ENCODE measurements around the gene LITAFD.
A peak's percentile ranks its signal among the peaks of the same experiment; 100 is the strongest.

LITAFD gene

DNA sequence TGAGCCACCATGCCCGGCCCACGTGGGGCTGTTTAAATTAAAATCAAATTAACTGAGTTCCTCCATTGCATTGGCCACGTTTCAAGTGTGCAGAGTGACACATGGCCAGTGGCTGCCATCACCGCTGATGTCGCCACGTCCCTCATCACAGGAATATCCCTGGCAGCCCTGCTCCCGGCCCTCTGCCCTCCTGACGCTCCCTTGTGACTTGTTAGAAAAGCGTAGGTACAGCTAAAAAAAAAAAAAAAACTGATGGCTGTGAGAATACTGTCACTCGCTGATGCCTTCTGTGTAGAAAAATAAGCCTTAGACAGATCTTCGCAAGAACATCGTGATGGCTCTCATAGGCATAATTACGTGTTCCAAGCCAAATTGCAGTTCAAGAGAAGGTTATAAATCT lies 35.0 kb upstream of the LITAFD start:
- Histone ChIP-seq H3K36me3 (replicated peaks in 1 of 2; ENCODE audit: control insufficient read depth in 2 of 2, insufficient read depth in 2 of 2, low read length in 2 of 2) (peaks cover 27 to 69% of the 10 kb centered on the region in 2 donors), H2BK12ac (ENCODE audit: low read length) (no peak overlapping the region), H3K14ac (ENCODE audit: low read length) (no peak overlapping the region), H3K4ac (ENCODE audit: low read length) (no peak overlapping the region), H2AFZ (ENCODE audit: low read length) (no peak overlapping the region), H3K9ac (ENCODE audit: low read depth, low read length, poor library complexity) (no peak overlapping the region), H3K4me1 (ENCODE audit: control insufficient read depth in 2 of 2, insufficient read depth in 1 of 2, low read depth in 1 of 2, low read length in 2 of 2) (peaks cover under 1 to 5% of the 10 kb centered on the region in 2 donors), H4K91ac (ENCODE audit: low read depth, low read length, poor library complexity) (no peak overlapping the region), H4K8ac (ENCODE audit: low read depth, low read length) (no peak overlapping the region), H2BK5ac (ENCODE audit: low read length) (no peak overlapping the region), H2BK120ac (ENCODE audit: low read depth, low read length) (no peak overlapping the region), H3K4me2 (ENCODE audit: insufficient read depth, low read length, poor library complexity, severe bottlenecking) (no peak overlapping the region), H2BK15ac (ENCODE audit: low read length) (no peak overlapping the region), H3K79me1 (ENCODE audit: low read depth, low read length) (peaks cover 3% of the 10 kb centered on the region), H3K23ac (ENCODE audit: low read depth, low read length, poor library complexity) (no peak overlapping the region), H3K27me3 (ENCODE audit: control insufficient read depth in 3 of 3, insufficient read depth in 3 of 3, low read depth in 1 of 3, low read length in 3 of 3) (no peaks in the 10 kb centered on the region), H3K18ac (ENCODE audit: low read length) (no peak overlapping the region), H3K27ac (replicated peaks; ENCODE audit: low read length) (no peak overlapping the region), H3K4me3 (ENCODE audit: low read length in 2 of 2) (no peak overlapping the region), H3K9me3 (replicated peaks in 1 of 2; ENCODE audit: control insufficient read depth in 2 of 2, insufficient read depth in 1 of 2, low read depth in 1 of 2, low read length in 2 of 2) (no peaks in the 10 kb centered on the region), H2AK5ac (ENCODE audit: low read depth, low read length) (no peak overlapping the region)
- WGBS, 2 donors (ENCODE audit: extremely low coverage in 2 of 2, insufficient read length in 2 of 2, insufficient replicate concordance in 1 of 2): no CpG with 5 or more reads among the region's 13 CpGs
- DNase-seq (ENCODE audit: low spot score): no peak

DNA sequence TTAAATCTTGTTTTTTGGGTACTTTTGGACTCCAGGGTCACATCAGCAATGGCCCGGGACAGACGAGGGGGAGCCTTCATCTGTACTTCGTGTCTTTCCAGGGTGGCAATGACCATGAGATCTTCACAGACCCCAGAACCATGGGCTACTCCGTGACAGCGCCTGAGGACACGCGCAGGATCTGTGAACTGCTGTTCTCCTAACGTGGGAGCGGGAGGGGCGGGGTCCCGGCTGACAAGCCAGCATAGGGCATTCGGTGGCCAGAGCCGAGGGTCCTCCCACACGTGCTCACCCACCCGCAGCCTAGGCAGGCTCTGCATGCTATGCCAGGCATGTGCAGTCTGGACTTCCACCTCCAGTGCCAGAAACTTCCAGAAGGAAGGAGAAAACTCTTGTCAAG lies 34.5 kb upstream of the LITAFD start:
- H4K91ac ChIP-seq (ENCODE audit: low read depth, low read length, poor library complexity): no peak overlapping the region
- H2AK5ac ChIP-seq (ENCODE audit: low read depth, low read length): no peak overlapping the region
- no CpG with 5 or more reads among the region's 15 CpGs for WGBS, 2 donors (ENCODE audit: extremely low coverage in 2 of 2, insufficient read length in 2 of 2, insufficient replicate concordance in 1 of 2)
- H2AFZ ChIP-seq (ENCODE audit: low read length): no peak overlapping the region
- H3K9ac ChIP-seq (ENCODE audit: low read depth, low read length, poor library complexity): no peak overlapping the region
- H3K4ac ChIP-seq (ENCODE audit: low read length): no peak overlapping the region
- peaks cover 31 to 74% of the 10 kb centered on the region in 2 donors for H3K36me3 ChIP-seq (replicated peaks in 1 of 2; ENCODE audit: control insufficient read depth in 2 of 2, insufficient read depth in 2 of 2, low read length in 2 of 2)
- H3K27ac ChIP-seq (replicated peaks; ENCODE audit: low read length): no peak overlapping the region
- DNase-seq (ENCODE audit: low spot score): no peak
- H2BK12ac ChIP-seq (ENCODE audit: low read length): no peak overlapping the region
- no peak overlapping the region for H4K8ac ChIP-seq (ENCODE audit: low read depth, low read length)
- H3K9me3 ChIP-seq (replicated peaks in 1 of 2; ENCODE audit: control insufficient read depth in 2 of 2, insufficient read depth in 1 of 2, low read depth in 1 of 2, low read length in 2 of 2): no peaks in the 10 kb centered on the region
- peak overlapping the region; percentile 42 for H3K18ac ChIP-seq (ENCODE audit: low read length)
- H3K4me2 ChIP-seq (ENCODE audit: insufficient read depth, low read length, poor library complexity, severe bottlenecking): no peak overlapping the region
- no peak overlapping the region for H3K14ac ChIP-seq (ENCODE audit: low read length)
- H3K4me1 ChIP-seq (ENCODE audit: control insufficient read depth in 2 of 2, insufficient read depth in 1 of 2, low read depth in 1 of 2, low read length in 2 of 2): peaks cover 5% of the 10 kb centered on the region in 2 donors
- H3K4me3 ChIP-seq (ENCODE audit: low read length in 2 of 2): no peak overlapping the region
- H3K27me3 ChIP-seq (ENCODE audit: control insufficient read depth in 3 of 3, insufficient read depth in 3 of 3, low read depth in 1 of 3, low read length in 3 of 3): no peaks in the 10 kb centered on the region
- peak overlapping the region; percentile 82 for H3K23ac ChIP-seq (ENCODE audit: low read depth, low read length, poor library complexity)
- no peak overlapping the region for H2BK120ac ChIP-seq (ENCODE audit: low read depth, low read length)
- H3K79me1 ChIP-seq (ENCODE audit: low read depth, low read length): peaks cover 3% of the 10 kb centered on the region
- no peak overlapping the region for H2BK5ac ChIP-seq (ENCODE audit: low read length)
- no peak overlapping the region for H2BK15ac ChIP-seq (ENCODE audit: low read length)

GRCh38 chr16:8848231-8848938 lies 33.8 kb upstream of the LITAFD start:
- Histone ChIP-seq H3K4me3 (ENCODE audit: low read length in 2 of 2) (no peak overlapping the region), H3K4me1 (ENCODE audit: control insufficient read depth in 2 of 2, insufficient read depth in 1 of 2, low read depth in 1 of 2, low read length in 2 of 2) (peaks cover 7 to 13% of the 10 kb centered on the region in 2 donors), H3K79me1 (ENCODE audit: low read depth, low read length) (peaks cover 3% of the 10 kb centered on the region), H3K4me2 (ENCODE audit: insufficient read depth, low read length, poor library complexity, severe bottlenecking) (no peak overlapping the region), H4K91ac (ENCODE audit: low read depth, low read length, poor library complexity) (no peak overlapping the region), H3K4ac (ENCODE audit: low read length) (no peak overlapping the region), H3K9ac (ENCODE audit: low read depth, low read length, poor library complexity) (no peak overlapping the region), H3K18ac (ENCODE audit: low read length) (peak overlapping the region; percentile 40), H2BK15ac (ENCODE audit: low read length) (no peak overlapping the region), H4K8ac (ENCODE audit: low read depth, low read length) (no peak overlapping the region), H2BK12ac (ENCODE audit: low read length) (no peak overlapping the region), H2AK5ac (ENCODE audit: low read depth, low read length) (no peak overlapping the region), H2BK120ac (ENCODE audit: low read depth, low read length) (no peak overlapping the region), H3K27ac (replicated peaks; ENCODE audit: low read length) (no peak overlapping the region), H3K23ac (ENCODE audit: low read depth, low read length, poor library complexity) (peak overlapping the region; percentile 34), H2BK5ac (ENCODE audit: low read length) (peak overlapping the region; percentile 39), H3K14ac (ENCODE audit: low read length) (no peak overlapping the region), H2AFZ (ENCODE audit: low read length) (no peak overlapping the region), H3K9me3 (replicated peaks in 1 of 2; ENCODE audit: control insufficient read depth in 2 of 2, insufficient read depth in 1 of 2, low read depth in 1 of 2, low read length in 2 of 2) (no peaks in the 10 kb centered on the region), H3K27me3 (ENCODE audit: control insufficient read depth in 3 of 3, insufficient read depth in 3 of 3, low read depth in 1 of 3, low read length in 3 of 3) (no peaks in the 10 kb centered on the region), H3K36me3 (replicated peaks in 1 of 2; ENCODE audit: control insufficient read depth in 2 of 2, insufficient read depth in 2 of 2, low read length in 2 of 2) (peaks cover 33 to 81% of the 10 kb centered on the region in 2 donors)
- no CpG with 5 or more reads among the region's 26 CpGs for WGBS, 2 donors (ENCODE audit: extremely low coverage in 2 of 2, insufficient read length in 2 of 2, insufficient replicate concordance in 1 of 2)
- DNase-seq (ENCODE audit: low spot score): no peak

GRCh38 chr16:8848939-8849391 lies 33.2 kb upstream of the LITAFD start:
- H3K18ac ChIP-seq (ENCODE audit: low read length): no peak overlapping the region
- no peak overlapping the region for H2AFZ ChIP-seq (ENCODE audit: low read length)
- H3K4ac ChIP-seq (ENCODE audit: low read length): no peak overlapping the region
- no peak overlapping the region for H2BK120ac ChIP-seq (ENCODE audit: low read depth, low read length)
- H3K9ac ChIP-seq (ENCODE audit: low read depth, low read length, poor library complexity): no peak overlapping the region
- H2BK5ac ChIP-seq (ENCODE audit: low read length): no peak overlapping the region
- no peak overlapping the region for H3K23ac ChIP-seq (ENCODE audit: low read depth, low read length, poor library complexity)
- H3K14ac ChIP-seq (ENCODE audit: low read length): no peak overlapping the region
- H3K4me3 ChIP-seq (ENCODE audit: low read length in 2 of 2): no peak overlapping the region
- H3K36me3 ChIP-seq (replicated peaks in 1 of 2; ENCODE audit: control insufficient read depth in 2 of 2, insufficient read depth in 2 of 2, low read length in 2 of 2): peaks cover 33 to 87% of the 10 kb centered on the region in 2 donors
- no peaks in the 10 kb centered on the region for H3K9me3 ChIP-seq (replicated peaks in 1 of 2; ENCODE audit: control insufficient read depth in 2 of 2, insufficient read depth in 1 of 2, low read depth in 1 of 2, low read length in 2 of 2)
- H4K8ac ChIP-seq (ENCODE audit: low read depth, low read length): no peak overlapping the region
- DNase-seq (ENCODE audit: low spot score): no peak
- no peak overlapping the region for H3K27ac ChIP-seq (replicated peaks; ENCODE audit: low read length)
- peaks cover 7 to 14% of the 10 kb centered on the region in 2 donors for H3K4me1 ChIP-seq (ENCODE audit: control insufficient read depth in 2 of 2, insufficient read depth in 1 of 2, low read depth in 1 of 2, low read length in 2 of 2)
- H3K27me3 ChIP-seq (ENCODE audit: control insufficient read depth in 3 of 3, insufficient read depth in 3 of 3, low read depth in 1 of 3, low read length in 3 of 3): no peaks in the 10 kb centered on the region
- no peak overlapping the region for H2AK5ac ChIP-seq (ENCODE audit: low read depth, low read length)
- no CpG with 5 or more reads among the region's 8 CpGs for WGBS, 2 donors (ENCODE audit: extremely low coverage in 2 of 2, insufficient read length in 2 of 2, insufficient replicate concordance in 1 of 2)
- no peak overlapping the region for H2BK15ac ChIP-seq (ENCODE audit: low read length)
- H3K79me1 ChIP-seq (ENCODE audit: low read depth, low read length): peaks cover 3% of the 10 kb centered on the region
- H4K91ac ChIP-seq (ENCODE audit: low read depth, low read length, poor library complexity): no peak overlapping the region
- H3K4me2 ChIP-seq (ENCODE audit: insufficient read depth, low read length, poor library complexity, severe bottlenecking): no peak overlapping the region
- no peak overlapping the region for H2BK12ac ChIP-seq (ENCODE audit: low read length)

Measured in neuronal stem cell (in vitro differentiated cells).